WERI-Rb-1 (cell line): ENCODE measurements around the gene TMEM147.

Experiments used
- DNase-seq: peaks from one replicate; pipeline ENCODE4 v3.0.0-alpha.2; 2020
- H3K27ac ChIP-seq: fragments of 250-450 bp; sonication (Bioruptor Pico); 2 replicates; pipeline ENCODE4 v1.5.1; 2020; ENCODE audit warnings: mild to moderate bottlenecking, moderate library complexity
- H3K27me3 ChIP-seq: fragments of 250-450 bp; sonication (Bioruptor Pico); 2 replicates; pipeline ENCODE4 v1.5.1; 2021; ENCODE audit warnings: mild to moderate bottlenecking, low read depth, moderate library complexity; ENCODE audit not compliant: insufficient read depth, severe bottlenecking
- H3K36me3 ChIP-seq: fragments of 250-450 bp; sonication (Bioruptor Pico); 2 replicates; pipeline ENCODE4 v1.5.1; 2020; ENCODE audit warnings: mild to moderate bottlenecking, moderate library complexity
- H3K4me3 ChIP-seq: 2 replicates; pipeline ENCODE4 v1.5.1; 2011; ENCODE audit warnings: low read depth, mild to moderate bottlenecking, control low read depth, low read length
- H3K9me3 ChIP-seq: fragments of 250-450 bp; sonication (Bioruptor Pico); 2 replicates; pipeline ENCODE4 v1.5.1; 2021; ENCODE audit warnings: mild to moderate bottlenecking, moderate library complexity; ENCODE audit not compliant: severe bottlenecking
- TF ChIP-seq, protein P1 (sequence below): IDR thresholded peaks from 2 replicates; pipeline ENCODE4 v1.5.1; 2011; ENCODE audit warnings: low read depth, mild to moderate bottlenecking, control low read depth, inconsistent platforms, low read length

The TMEM147 gene

GRCh38 chr19:35552534-35553384 is 7.3 kb downstream of the TMEM147 start:
- Histone ChIP-seq H3K27ac (no peak overlapping the region), H3K9me3 (peaks cover 3% of the 10 kb centered on the region), H3K27me3 (no peaks in the 10 kb centered on the region), H3K4me3 (no peak overlapping the region), H3K36me3 (no peaks in the 10 kb centered on the region)
- TF ChIP-seq, protein P1, sequence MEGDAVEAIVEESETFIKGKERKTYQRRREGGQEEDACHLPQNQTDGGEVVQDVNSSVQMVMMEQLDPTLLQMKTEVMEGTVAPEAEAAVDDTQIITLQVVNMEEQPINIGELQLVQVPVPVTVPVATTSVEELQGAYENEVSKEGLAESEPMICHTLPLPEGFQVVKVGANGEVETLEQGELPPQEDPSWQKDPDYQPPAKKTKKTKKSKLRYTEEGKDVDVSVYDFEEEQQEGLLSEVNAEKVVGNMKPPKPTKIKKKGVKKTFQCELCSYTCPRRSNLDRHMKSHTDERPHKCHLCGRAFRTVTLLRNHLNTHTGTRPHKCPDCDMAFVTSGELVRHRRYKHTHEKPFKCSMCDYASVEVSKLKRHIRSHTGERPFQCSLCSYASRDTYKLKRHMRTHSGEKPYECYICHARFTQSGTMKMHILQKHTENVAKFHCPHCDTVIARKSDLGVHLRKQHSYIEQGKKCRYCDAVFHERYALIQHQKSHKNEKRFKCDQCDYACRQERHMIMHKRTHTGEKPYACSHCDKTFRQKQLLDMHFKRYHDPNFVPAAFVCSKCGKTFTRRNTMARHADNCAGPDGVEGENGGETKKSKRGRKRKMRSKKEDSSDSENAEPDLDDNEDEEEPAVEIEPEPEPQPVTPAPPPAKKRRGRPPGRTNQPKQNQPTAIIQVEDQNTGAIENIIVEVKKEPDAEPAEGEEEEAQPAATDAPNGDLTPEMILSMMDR = no peak
- no peak for DNase-seq

GRCh38 chr19:35553385-35554000 is 8.1 kb downstream of the TMEM147 start:
- TF ChIP-seq, protein P1 = no peak

GRCh38 chr19:35554076-35554475 is 8.7 kb downstream of the TMEM147 start:
- H3K27me3 ChIP-seq = no peaks in the 10 kb centered on the region
- H3K36me3 ChIP-seq = no peaks in the 10 kb centered on the region
- no peak overlapping the region for H3K4me3 ChIP-seq
- H3K27ac ChIP-seq = no peak overlapping the region
- H3K9me3 ChIP-seq = peaks cover 3% of the 10 kb centered on the region
- TF ChIP-seq, protein P1 = no peak
- no peak for DNase-seq

More at GRCh38 chr19:35553385-35554000, 8.1 kb downstream of the TMEM147 start:
- no peak overlapping the region for H3K4me3 ChIP-seq
- H3K36me3 ChIP-seq = no peaks in the 10 kb centered on the region
- no peak overlapping the region for H3K27ac ChIP-seq
- no peaks in the 10 kb centered on the region for H3K27me3 ChIP-seq
- DNase-seq = no peak
- H3K9me3 ChIP-seq = peaks cover 3% of the 10 kb centered on the region

GRCh38 chr19:35555301-35556005 is 10.0 kb downstream of the TMEM147 start:
- no peak overlapping the region for H3K4me3 ChIP-seq
- peak overlapping the region; percentile 35; the same call in 1 of the 2 replicates for H3K27ac ChIP-seq
- peaks cover 3% of the 10 kb centered on the region for H3K9me3 ChIP-seq
- peak; percentile 75 for DNase-seq
- no peaks in the 10 kb centered on the region for H3K27me3 ChIP-seq
- TF ChIP-seq, protein P1 = peak; percentile 73
- H3K36me3 ChIP-seq = no peaks in the 10 kb centered on the region

- no peaks in the 10 kb centered on the region for H3K27me3 ChIP-seq
- H3K9me3 ChIP-seq = peaks cover 3% of the 10 kb centered on the region
- no peak for DNase-seq
- peak overlapping the region; percentile 35; the same call in 1 of the 2 replicates for H3K27ac ChIP-seq
- H3K4me3 ChIP-seq = no peak overlapping the region
- no peaks in the 10 kb centered on the region for H3K36me3 ChIP-seq
- TF ChIP-seq, protein P1 = no peak
These were observed 10.7 kb downstream of the TMEM147 start for GRCh38 chr19:35556025-35556590.
